ENCODE measurements around the gene ZDHHC6.

DNA sequence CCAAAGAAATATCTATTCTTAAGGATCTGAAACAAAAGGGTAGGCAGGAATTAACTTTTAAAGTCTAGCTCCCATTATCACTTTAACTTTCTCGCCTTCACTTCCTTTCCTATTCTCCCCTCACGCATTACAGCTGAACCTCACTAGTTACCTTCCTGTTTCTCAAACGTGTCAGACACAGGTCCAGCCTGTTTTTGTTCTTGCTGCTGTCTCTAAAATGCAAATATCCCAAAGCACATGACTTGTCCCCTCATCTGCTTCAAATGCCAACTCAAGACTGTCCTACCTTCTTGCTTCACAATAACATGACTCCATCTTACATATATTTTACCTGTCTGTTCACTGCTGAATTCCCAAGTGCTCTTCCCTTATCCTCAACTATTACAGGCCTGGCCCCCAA lies 17.6 kb downstream of the ZDHHC6 start:
- no peak for TF ChIP-seq CTCF (conservative IDR thresholded peaks at IDR 0.05; ENCODE audit: low read length)
- no peak for TF ChIP-seq EZH2phosphoT487 (IDR thresholded peaks at IDR 0.05; ENCODE audit: borderline replicate concordance, low read depth, low read length)
